Mucosa of rectum (tissue), 2 donors: ENCODE measurements around the gene FMN2.

Source experiments
- H3K27ac ChIP-seq, 2 donors: one replicate each; pipeline ENCODE4 v1.7.0; 2013; ENCODE audit warnings: inconsistent platforms in 2 of 2, low read depth in 2 of 2, low read length in 2 of 2
- H3K27me3 ChIP-seq, 2 donors: one replicate each; pipeline ENCODE4 v1.7.0; 2013; ENCODE audit warnings: low read length in 2 of 2; ENCODE audit not compliant: control insufficient read depth in 2 of 2, insufficient read depth in 2 of 2
- H3K36me3 ChIP-seq, 2 donors: one replicate each; pipeline ENCODE4 v1.7.0; 2013; ENCODE audit warnings: low read length in 2 of 2; ENCODE audit not compliant: control insufficient read depth in 2 of 2, insufficient read depth in 2 of 2
- H3K4me1 ChIP-seq, 2 donors: one replicate each; pipeline ENCODE4 v1.7.0; 2013; ENCODE audit warnings: low read length in 2 of 2, mild to moderate bottlenecking in 1 of 2; ENCODE audit not compliant: control insufficient read depth in 2 of 2, insufficient read depth in 2 of 2
- H3K4me3 ChIP-seq, 2 donors: one replicate each; pipeline ENCODE4 v1.7.0; 2013; ENCODE audit warnings: low read length in 2 of 2
- H3K9ac ChIP-seq, 2 donors: one replicate each; pipeline ENCODE4 v1.7.0; 2013; ENCODE audit warnings: low read length in 2 of 2, low read depth in 1 of 2, mild to moderate bottlenecking in 1 of 2
- H3K9me3 ChIP-seq, 2 donors: one replicate each; pipeline ENCODE4 v1.7.0; 2013; ENCODE audit warnings: low read length in 2 of 2; ENCODE audit not compliant: control insufficient read depth in 2 of 2
- donor health status: healthy.
- donor health status: Normal muscosa, but diverticular disease.

The FMN2 gene

DNA sequence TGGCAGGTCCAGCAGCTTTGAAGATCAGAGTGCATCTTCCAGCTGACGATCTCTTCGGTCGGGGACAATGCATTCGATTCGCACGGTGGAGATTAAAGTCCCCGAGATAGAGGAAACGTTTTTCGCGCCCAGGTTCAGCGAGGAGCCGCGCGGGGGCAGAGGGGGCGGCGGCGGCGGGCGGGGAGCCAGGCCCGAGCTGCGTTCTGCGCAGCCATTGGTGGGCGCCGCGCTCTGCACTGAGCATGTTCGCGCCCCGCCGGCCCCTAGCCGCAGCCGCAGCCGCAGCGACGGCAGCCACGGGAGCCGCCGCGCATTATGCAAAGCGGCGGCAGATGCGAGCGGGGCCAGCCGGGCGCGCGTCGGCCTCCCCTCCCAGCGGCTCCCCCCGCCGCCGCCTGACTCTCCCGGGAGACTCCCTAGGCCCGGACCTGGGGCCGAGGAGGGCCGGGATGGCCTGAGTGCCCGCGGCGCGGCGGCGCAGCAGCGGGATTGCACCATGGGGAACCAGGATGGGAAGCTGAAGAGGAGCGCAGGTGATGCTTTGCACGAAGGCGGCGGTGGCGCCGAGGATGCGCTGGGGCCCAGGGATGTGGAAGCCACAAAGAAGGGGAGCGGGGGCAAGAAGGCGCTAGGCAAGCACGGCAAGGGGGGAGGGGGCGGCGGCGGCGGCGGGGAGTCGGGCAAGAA is at the start of gene FMN2:
TSS of gene FMN2 (plus strand) at position 270 of the 687 bp plus-strand sequence. CDS start at position 497, 227 bp downstream.
- Histone ChIP-seq H3K27me3 (peaks cover 4 to 9% of the 10 kb centered on the region in 2 donors), H3K9me3 (no peaks in the 10 kb centered on the region), H3K4me3 (peak within 1 kb of the TSS; percentile 56 to 72), H3K27ac (no peak within 1 kb of the TSS), H3K9ac (peak within 1 kb of the TSS in 1 of 2 donors; percentile 43), H3K4me1 (peaks cover 3 to 7% of the 10 kb centered on the region in 2 donors), H3K36me3 (no peaks in the 10 kb centered on the region)

DNA sequence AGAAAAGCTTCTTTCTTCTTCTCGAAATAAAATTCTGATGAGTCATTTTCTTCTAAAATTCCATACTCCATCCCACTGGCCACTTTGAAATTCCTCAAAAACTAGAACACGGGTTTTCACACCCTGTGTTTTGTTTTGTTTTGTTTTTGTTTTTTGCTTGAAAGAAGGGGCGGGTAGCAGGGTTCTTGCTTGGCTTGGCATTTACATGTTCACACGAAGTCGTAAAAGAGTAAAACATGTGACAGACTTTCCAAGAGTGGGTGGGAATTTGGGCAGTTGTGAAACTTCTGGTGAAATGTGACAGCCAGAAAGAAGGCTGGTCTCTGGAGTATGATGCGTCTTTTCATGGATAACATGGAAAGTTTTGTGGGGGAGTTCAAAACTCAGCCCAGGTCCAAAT is 47.1 kb upstream of the FMN2 start:
- H3K27me3 ChIP-seq = no peaks in the 10 kb centered on the region
- H3K27ac ChIP-seq = no peak overlapping the region
- no peaks in the 10 kb centered on the region for H3K4me1 ChIP-seq
- no peaks in the 10 kb centered on the region for H3K9me3 ChIP-seq
- no peak overlapping the region for H3K4me3 ChIP-seq
- no peak overlapping the region for H3K9ac ChIP-seq
- no peaks in the 10 kb centered on the region for H3K36me3 ChIP-seq

GRCh38 chr1:240046000-240046399 is 45.7 kb upstream of the FMN2 start:
- H3K4me1 ChIP-seq = no peaks in the 10 kb centered on the region
- no peak overlapping the region for H3K27ac ChIP-seq
- no peak overlapping the region for H3K4me3 ChIP-seq
- H3K9me3 ChIP-seq = no peaks in the 10 kb centered on the region
- H3K9ac ChIP-seq = no peak overlapping the region
- no peaks in the 10 kb centered on the region for H3K27me3 ChIP-seq
- H3K36me3 ChIP-seq = no peaks in the 10 kb centered on the region

DNA sequence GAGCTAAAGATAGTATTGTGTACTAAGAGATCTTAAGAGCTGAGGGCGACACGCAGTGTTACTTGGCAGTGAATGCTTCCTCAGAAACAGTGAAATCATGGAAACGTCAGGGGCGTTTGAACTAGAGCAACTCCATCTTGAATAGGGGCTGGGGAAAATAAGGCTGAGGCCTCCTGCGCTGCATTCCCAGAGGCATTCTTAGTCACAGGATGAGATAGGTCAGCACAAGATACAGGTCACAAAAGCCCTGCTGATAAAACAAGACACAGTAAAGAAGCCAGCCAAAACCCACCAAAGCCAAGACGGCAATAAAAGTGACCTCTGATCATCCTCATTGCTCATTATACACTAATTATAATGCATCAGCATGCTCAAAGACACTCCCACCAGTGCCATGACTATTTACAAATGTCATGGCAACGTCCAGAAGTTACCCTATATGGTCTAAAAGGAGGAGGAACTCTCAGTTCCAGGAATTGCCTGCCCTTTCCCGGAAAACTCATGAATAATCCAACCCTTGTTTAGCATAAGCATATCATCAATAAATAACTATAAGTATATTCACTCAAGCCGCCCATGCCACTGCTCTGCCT is 37.5 kb upstream of the FMN2 start:
- Histone ChIP-seq H3K27ac (no peak overlapping the region), H3K36me3 (no peaks in the 10 kb centered on the region), H3K4me1 (no peaks in the 10 kb centered on the region), H3K9ac (no peak overlapping the region), H3K27me3 (no peaks in the 10 kb centered on the region), H3K9me3 (no peaks in the 10 kb centered on the region), H3K4me3 (no peak overlapping the region)

DNA sequence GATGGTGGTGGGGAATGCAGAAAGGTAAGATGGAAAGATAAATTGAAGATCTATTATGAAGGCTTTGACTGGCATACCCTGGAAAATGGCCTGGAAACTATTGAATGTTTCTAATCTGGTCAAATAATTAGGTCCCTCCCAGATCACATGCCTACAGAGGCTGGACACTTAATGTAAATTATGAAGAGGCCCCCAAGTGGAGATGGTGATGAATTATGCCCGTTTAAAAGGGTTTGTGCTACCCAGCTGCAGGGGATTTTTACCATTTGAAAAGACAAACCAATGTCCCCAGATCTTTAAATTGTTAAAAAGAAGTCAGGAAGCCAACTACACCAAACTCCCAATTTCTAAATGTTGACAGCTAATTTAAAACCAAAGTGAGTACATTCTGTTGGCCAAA is 35.7 kb upstream of the FMN2 start:
- H3K36me3 ChIP-seq = no peaks in the 10 kb centered on the region
- H3K9ac ChIP-seq = no peak overlapping the region

GRCh38 chr1:240056350-240056749 is 35.3 kb upstream of the FMN2 start:
- H3K27ac ChIP-seq = no peak overlapping the region
- H3K9ac ChIP-seq = no peak overlapping the region
- no peak overlapping the region for H3K4me3 ChIP-seq
- no peaks in the 10 kb centered on the region for H3K9me3 ChIP-seq
- H3K36me3 ChIP-seq = no peaks in the 10 kb centered on the region
- no peaks in the 10 kb centered on the region for H3K27me3 ChIP-seq
- no peaks in the 10 kb centered on the region for H3K4me1 ChIP-seq

More for the DNA sequence above, 35.7 kb upstream of the FMN2 start:
- Histone ChIP-seq H3K4me3 (no peak overlapping the region), H3K27ac (no peak overlapping the region), H3K4me1 (no peaks in the 10 kb centered on the region), H3K9me3 (no peaks in the 10 kb centered on the region), H3K27me3 (no peaks in the 10 kb centered on the region)

- H3K36me3 ChIP-seq = no peaks in the 10 kb centered on the region
- H3K4me3 ChIP-seq = no peak overlapping the region
These were observed 33.6 kb upstream of the FMN2 start for GRCh38 chr1:240058049-240058448.

GRCh38 chr1:240068961-240069360 is 22.7 kb upstream of the FMN2 start:
- no peak overlapping the region for H3K4me3 ChIP-seq
- H3K9ac ChIP-seq = no peak overlapping the region
- H3K9me3 ChIP-seq = no peaks in the 10 kb centered on the region
- H3K4me1 ChIP-seq = no peaks in the 10 kb centered on the region
- H3K27me3 ChIP-seq = no peaks in the 10 kb centered on the region
- no peak overlapping the region for H3K27ac ChIP-seq
- H3K36me3 ChIP-seq = no peaks in the 10 kb centered on the region

More at GRCh38 chr1:240058049-240058448, 33.6 kb upstream of the FMN2 start:
- Histone ChIP-seq H3K27me3 (no peaks in the 10 kb centered on the region), H3K4me1 (no peaks in the 10 kb centered on the region), H3K9ac (no peak overlapping the region), H3K9me3 (no peaks in the 10 kb centered on the region), H3K27ac (no peak overlapping the region)

DNA sequence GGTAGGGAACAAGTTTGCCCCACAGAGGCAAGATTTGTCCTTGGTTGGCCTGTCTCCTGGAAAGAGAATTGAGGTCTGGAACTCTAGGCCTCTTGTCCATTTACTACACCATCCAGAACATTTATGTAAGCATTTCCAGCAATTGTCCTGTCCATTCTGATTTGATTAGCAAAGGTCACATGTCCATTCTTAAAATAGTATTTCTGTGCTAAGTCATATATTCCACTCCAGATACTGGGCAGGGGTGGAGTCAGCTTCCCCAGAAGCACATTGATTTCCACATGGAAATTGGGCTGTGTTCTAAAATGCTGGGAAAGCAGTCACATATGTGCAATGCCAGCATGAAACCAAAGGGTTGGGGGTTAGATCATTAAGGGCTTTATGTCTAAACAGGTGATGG is 21.5 kb upstream of the FMN2 start:
- H3K27ac ChIP-seq = no peak overlapping the region
- H3K4me1 ChIP-seq = no peaks in the 10 kb centered on the region

DNA sequence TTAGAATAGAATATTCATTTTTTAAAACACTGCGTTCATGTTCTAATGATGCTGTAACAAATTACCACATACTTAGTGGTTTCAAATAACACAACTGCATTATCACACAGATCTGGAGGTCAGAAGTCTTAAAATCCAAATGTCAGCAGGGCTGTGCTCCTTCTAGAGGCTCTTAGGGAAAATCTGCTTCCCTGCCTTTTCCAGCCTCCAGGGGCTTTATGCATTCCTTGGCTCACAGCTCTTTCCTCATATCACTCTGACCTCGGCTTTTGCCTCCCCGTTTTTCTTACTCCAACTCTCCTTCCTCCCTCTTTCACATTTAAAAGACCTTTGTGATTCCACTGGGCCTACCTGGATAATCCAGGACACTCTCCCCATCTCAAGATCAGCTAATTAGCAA is 18.6 kb upstream of the FMN2 start:
- no peak overlapping the region for H3K4me3 ChIP-seq
- no peaks in the 10 kb centered on the region for H3K27me3 ChIP-seq
- H3K9ac ChIP-seq = no peak overlapping the region
- no peaks in the 10 kb centered on the region for H3K4me1 ChIP-seq
- no peaks in the 10 kb centered on the region for H3K9me3 ChIP-seq
- no peaks in the 10 kb centered on the region for H3K36me3 ChIP-seq
- no peak overlapping the region for H3K27ac ChIP-seq

More for the DNA sequence above, 21.5 kb upstream of the FMN2 start:
- no peaks in the 10 kb centered on the region for H3K27me3 ChIP-seq
- H3K4me3 ChIP-seq = no peak overlapping the region
- H3K9me3 ChIP-seq = no peaks in the 10 kb centered on the region
- no peaks in the 10 kb centered on the region for H3K36me3 ChIP-seq
- H3K9ac ChIP-seq = no peak overlapping the region
